ENCODE data around the gene PECR.

PECR gene

DNA sequence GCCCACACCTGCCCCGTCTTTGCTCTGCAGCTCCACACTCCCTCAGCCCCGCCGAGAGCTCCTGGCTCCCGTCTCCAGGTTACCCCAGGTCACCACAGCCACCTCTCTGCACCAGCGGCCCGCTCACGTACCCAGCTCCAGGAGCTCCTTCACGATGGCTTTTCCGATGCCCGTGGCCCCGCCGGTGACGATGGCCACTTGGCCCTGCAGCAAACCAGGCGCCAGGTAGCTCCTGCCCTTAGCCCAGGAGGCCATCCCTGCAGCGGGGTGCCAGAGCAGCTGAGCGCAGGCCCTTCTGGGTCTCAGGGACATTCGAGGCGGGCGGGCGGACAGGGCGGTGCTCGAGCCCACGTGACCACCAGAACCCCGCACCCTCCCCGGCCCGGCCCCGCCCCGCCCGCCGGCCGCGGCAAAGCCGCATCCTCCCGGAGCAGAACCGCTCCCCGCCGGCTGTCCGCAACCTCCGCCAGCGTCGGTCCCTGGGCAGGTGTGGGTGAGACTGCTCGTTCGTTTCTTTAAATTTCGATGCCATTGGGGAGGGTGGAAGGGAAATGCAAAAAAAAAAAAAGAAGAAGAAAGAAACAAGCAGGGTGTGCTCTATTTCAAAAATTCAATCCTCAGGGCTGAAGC is at the start of gene PECR, which contains the start of gene TMEM169:
Gene PECR, minus strand, starts transcription at position 323 of the 630 bp plus-strand sequence. Its CDS starts 68 bp downstream, at position 255.
Gene TMEM169, plus strand, starts transcription at position 433 of the 630 bp plus-strand sequence. CDS start 14,045 bp downstream, outside the sequence.
- no peak for DNase-seq (ENCODE audit: low read depth)

DNA sequence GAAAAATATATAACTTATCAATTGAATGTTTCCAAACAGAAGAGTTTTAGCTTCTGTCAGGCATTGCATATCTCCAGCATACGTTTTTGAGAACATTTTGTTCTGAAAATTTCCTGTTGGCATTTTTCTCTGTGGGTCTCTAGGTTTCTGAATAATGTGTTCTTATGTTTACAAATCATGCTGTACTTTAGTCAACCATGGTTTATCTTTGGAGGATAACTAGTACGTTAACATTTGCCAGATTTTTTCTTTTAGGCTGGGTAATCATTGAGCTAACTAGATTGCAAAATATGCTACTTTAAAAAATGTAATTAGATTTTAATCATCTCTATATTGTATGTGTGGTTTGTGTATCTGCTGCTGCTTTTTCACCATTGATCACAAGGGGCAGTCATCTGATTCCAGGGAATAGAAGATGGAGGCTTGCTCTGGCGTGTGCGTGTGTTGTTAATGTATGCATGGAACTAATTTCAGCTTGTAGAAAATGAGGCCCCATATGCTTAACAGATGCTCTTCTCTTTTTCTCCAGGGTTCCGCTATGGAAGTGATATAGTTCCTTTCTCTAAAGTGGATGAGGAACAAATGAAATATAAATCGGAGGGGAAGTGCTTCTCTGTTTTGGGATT is 48.9 kb upstream of the PECR start:
- DNase-seq (ENCODE audit: low read depth): no peak

DNA sequence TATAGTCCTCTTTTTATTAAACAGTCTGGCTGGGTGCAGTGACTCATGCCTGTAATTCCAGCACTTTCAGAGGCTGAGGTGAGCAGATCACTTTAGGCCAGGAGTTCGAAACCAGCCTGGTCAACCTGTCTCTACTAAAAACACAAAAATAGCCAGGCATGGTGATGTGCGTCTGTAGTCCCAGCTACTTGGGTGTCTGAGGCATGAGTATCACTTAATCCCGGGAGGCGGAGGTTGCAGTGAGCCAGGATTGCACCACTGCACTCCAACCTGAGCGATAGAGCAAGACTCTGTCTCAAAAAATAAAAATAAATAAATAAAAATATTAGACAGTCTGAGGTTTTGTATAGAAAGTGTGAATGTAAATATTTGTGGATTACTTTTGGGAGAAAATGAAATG is 45.3 kb upstream of the PECR start:
- DNase-seq (ENCODE audit: low read depth): no peak

DNA sequence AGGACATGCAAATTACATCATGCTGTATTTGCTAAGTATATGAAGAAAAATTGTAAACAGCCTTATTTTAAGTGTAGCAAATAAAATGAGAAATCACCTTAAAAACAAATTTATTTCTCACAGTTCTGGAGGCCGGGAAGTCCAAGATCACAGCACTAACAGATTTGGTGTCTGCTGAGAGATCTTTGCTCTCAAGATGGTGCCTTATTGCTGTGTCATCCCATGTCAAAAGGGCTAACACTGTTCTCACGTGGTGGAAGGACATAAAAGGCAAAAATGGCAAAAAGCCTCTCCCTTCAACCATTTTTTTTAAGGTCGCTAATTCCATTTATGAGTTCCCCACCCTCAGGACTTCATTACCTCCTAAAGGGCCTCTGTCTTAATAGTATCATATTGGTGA is 39.6 kb upstream of the PECR start:
- no peak for DNase-seq (ENCODE audit: low read depth)

DNA sequence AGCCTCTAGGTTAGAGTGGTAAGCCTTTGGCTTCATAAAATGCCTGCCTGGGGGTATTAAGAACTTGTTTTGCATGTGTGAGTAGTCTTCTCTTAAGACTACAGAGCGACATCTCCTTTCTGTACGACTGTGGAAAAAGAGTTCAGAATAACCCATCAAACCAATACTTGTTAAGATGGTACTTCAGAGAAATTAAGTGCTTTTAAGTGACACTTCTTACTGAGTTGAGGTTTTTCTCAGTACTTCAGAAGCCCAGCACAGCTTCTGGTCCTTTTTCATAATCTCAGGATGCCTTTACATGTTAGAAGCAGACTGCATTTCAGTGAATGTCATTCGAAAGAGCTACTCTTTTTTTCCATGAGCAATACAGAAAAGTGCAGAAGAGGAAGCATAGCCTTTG is 38.4 kb upstream of the PECR start:
- DNase-seq (ENCODE audit: low read depth): no peak

DNA sequence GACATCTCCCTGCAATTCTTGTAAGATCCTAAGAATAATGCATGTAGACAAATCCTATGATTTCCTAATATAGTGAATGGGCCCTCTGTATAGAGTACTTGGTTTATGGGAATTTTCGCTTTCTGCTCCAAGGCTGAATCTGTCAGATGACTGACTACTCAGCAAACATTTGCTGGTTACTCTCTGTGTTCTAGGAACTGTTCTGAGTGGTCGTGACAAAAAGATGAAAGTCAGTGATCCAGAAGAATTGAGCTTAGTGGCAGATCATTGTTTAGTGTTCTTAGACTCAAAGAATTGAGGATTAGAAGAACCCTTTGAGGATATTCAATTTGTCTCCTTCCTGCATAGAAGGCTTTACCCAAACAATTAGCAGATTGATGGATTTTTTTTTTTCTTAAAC is 37.5 kb upstream of the PECR start:
- DNase-seq (ENCODE audit: low read depth): no peak

DNA sequence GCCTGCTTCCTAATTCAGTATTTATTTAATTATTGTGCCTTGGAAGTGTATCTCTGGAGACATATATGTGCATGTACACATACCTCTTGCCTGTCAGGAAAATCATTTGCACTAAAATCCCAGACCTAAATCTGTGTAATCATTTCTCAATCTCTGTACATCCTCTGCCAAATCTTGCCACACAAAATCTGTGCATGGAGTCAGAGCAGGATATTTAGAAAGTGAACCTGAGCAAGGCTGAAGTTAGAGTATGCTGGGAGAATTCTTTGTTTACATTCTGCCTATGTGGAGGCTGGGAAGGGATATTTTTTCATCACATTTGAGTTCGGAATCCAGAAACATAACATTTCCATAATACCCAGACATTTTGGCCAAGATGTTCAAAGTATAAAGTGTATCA is 36.9 kb upstream of the PECR start:
- no peak for DNase-seq (ENCODE audit: low read depth)

DNA sequence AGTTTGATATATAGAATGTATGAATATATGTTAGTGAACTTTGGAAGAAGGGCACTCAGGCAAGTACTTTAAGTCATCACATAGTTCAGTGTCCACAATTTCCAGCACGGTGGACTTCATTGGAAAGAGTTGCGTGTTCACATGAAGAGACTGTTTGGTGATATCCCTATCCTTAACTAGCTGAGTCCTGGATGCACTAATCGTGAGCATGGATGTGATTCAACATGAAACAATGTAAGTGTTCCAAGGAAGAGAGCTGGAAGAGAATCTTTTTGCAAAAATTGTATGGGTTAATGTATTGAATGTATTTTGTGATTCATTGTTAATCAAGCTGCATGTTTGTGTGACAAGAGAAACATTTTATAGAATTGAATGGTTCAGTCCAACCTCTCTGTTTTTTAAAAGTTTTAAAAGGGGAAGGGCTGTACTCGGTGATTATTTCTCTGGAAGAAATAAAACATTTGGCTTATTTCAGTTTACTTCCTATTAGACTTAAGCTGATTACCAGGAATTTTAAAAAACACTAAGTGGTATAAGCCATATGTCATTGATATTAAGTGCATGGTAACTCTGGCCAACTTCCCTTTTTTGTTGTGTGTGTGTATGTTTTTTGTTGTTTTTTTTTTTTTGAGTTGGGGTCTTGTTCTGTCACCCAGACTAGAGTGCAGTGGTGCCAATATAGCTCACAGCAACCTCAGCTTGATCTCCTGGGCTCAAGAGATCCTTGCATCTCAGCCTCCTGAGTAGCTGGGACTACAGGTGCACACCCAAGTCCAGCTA is 36.1 kb upstream of the PECR start:
- no peak for DNase-seq (ENCODE audit: low read depth)

DNA sequence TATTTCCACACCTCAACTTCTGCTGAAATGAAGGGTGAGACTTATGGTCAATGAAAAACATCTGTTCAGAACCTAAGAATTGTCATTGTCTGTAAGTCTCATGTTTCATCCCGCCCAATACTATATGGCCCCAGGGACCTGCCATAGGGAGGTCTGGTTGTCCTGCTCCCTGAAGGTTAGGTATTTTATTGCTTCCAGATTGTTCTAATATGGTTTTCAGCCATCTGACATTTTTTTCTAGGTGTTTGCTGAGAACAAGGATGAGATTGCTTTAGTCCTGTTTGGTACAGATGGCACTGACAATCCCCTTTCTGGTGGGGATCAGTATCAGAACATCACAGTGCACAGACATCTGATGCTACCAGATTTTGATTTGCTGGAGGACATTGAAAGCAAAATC is 34.8 kb upstream of the PECR start:
- DNase-seq (ENCODE audit: low read depth): no peak

DNA sequence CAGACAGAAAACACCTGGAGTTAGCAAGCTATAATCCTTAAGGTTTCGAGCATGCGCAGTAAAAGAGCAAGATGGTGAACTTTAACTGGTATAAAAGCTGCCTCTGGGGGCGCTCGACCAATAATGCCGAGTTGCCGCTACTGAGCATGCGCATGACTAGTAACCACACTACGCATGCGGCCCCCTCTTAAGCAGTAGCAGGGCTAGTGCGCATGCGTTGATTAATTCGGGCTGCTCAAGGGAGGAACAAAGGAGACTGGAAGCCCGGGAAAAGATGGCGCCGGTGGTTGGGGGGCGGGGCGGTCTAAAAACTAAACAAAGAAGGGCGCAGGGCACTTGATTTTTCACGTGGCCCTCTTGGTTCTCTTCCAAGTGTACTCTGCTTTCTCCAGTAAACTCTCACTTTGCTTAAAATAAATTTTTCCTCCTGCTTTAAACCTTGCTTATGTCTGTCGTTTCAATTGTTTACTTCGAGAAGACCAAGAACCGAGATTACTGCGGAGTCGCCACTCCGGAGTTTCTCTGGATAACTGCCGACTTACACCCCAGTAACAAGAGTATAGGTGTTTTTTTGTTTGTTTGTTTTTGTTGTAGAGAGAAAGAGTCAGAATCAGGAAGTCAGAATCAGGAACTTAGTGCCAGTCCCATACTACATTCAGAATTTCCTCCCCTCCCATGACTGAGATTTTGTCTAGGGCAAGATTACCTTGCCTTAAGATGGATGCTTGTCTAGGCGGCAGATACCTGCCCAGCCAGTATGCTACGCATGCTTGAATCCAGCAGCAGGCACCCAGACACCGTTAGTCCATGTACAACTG is 33.3 kb upstream of the PECR start:
- DNase-seq (ENCODE audit: low read depth): peak; percentile 99

DNA sequence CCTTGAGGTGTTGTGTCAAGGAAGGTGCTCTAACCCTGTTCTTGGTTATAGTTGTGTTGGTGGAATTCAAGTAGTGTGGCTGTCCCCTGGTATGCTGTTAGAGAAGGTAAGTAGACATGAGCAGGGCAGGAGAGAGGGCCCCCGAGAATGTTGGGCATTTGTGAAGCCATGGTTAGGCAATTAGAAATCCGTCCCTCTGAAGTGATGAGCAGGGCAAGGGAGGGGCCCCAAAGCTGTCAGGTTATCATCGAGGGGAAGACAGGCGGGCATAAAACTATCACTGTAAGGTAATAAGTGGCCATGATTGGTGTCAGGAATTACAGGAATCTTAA is 32.7 kb upstream of the PECR start:
- DNase-seq (ENCODE audit: low read depth): no peak

DNA sequence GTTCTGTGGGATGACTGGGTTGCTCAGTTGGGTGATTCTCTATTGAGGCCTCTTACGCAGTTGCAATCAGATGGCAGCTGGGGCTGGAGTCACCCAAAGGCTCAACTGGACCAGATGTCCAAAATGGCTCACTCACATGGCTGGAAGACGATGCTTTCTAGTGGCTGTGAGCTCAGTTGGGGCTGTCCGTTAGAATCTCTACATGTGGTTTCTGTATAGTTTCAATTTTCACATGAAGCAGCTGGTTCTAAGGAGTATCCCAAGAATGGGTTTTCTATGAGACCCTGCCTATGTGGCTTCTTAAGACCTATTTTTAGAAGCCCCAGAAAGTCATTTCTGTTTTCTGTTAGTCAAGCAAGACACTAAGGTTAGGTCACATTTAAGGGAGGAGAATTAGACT is 32.0 kb upstream of the PECR start:
- DNase-seq (ENCODE audit: low read depth): no peak

DNA sequence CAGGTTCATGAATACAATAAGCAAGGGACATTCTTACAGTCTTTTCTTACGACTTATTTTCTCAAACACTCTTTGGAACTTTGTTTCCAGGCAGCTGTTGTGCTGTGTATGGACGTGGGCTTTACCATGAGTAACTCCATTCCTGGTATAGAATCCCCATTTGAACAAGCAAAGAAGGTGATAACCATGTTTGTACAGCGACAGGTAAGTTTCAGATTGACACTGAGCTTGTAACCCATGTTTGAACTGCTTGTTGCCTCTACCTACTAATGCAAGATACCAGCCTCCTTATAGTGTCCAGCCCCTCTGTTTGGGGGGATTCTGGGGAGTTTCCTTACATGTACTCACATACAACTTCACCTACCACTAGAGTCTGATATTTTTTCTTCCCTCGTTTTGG is 31.3 kb upstream of the PECR start:
- no peak for DNase-seq (ENCODE audit: low read depth)

DNA sequence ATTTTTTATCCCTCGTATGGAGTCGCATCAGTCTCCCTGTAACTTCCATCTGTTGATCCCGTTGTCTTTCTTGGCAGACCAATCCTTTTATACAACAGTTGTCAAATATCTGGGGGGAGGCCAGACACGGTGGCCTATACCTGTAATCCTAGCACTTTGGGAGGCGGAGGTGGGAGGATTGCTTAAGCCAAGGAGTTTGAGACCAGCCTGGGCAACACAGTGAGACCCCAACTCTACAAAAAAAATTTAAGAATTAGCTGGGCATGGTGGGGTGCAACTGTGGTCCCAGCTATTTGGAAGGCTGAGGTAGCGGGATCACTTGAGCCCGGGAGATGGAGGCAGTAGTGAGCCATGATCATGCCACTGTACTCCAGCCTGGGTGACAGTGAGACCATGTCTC is 29.5 kb upstream of the PECR start:
- DNase-seq (ENCODE audit: low read depth): no peak

DNA sequence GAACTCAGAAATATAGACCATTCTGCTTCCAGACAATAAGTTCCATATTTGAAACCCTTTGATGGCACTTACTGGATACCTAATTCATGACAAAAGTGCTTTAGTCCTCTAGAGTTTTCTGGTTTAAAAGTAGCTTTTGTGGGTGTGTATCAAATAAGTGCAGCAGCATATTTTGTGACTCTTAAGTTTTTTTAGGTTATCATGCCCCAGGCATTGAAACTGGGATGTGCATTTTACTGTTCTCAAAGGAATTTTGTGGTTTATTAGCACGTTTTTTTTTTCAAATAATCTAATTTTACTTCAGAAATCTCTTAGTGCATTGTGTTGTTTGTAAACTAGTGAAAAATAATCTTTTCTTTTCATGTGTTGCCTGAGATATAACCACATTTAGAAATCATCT is 29.0 kb upstream of the PECR start:
- DNase-seq (ENCODE audit: low read depth): no peak

DNA sequence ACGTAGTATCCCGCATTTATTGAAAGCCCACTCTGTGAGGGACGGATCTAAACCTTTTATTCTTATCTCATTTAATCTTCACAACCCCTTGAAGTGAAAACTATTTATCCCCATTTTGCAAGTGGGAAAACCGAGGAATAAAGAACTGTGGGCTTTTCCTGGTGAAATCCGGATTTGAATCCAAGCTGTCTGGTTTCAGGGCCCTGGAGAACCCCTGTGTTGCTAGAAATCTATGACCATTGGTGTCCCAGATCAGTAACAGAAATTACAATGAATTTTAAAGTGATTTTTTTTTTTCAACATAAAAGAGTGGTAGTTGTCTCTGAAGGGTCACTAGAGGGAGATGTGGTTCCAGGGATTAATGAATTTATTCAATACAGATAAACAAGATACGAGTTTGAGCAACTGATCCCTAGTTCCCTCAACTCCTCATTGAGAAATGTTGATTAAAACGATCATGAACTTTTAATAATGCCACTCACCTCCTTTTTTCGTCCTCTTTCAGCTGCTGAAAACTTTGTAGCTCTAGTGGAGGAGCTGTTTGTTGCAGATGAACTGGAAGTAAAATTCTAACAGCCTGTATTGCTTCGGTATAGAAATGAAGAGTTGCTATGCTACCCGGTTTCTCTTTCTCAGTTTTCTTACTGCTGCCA is 28.5 kb upstream of the PECR start:
- peak; percentile 40 for DNase-seq (ENCODE audit: low read depth)

DNA sequence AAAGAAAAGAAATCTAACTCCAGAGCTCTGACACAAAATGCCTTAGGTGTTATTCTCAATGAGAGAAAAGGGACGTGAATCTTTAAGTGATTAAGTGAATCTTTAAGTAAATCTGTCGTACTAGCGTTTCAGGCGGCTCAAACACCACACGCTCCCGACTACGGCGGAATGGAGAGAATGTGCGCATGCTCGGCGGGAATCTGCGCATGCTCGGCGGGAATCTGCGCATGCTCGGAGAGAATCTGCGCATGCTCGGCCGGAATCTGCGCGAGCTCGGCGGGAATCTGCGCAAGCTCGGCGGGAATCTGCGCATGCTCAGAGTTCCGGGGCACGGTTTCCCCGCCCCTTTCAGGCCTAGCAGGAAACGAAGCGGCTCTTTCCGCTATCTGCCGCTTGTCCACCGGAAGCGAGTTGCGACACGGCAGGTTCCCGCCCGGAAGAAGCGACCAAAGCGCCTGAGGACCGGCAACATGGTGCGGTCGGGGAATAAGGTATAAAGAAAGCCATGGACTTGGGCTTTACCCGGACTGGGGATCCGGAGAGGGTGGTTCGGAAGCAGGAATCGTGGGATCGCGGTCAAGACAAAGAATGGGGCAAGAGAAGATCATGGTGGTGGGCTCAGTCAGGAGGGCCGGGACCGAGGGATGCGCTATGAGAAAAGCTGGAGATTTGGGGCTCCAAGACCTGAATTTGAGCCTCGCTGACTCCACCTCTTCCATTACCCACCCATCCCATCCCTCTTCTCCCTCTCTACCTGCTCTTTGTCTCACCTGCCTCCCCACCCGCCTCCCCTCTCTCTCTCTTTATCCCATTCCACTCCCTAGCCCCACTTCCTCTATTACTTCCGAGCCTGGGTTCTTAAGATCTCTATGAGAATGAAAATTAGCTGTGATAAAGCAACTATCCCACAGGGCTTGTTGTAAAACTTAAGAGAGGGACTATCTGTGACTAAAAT is 27.6 kb upstream of the PECR start, which contains the start of gene XRCC5:
Gene XRCC5, plus strand, starts transcription at position 382 of the 955 bp plus-strand sequence. Its CDS starts 89 bp downstream, at position 471.
- peak; percentile 95 for DNase-seq (ENCODE audit: low read depth)

DNA sequence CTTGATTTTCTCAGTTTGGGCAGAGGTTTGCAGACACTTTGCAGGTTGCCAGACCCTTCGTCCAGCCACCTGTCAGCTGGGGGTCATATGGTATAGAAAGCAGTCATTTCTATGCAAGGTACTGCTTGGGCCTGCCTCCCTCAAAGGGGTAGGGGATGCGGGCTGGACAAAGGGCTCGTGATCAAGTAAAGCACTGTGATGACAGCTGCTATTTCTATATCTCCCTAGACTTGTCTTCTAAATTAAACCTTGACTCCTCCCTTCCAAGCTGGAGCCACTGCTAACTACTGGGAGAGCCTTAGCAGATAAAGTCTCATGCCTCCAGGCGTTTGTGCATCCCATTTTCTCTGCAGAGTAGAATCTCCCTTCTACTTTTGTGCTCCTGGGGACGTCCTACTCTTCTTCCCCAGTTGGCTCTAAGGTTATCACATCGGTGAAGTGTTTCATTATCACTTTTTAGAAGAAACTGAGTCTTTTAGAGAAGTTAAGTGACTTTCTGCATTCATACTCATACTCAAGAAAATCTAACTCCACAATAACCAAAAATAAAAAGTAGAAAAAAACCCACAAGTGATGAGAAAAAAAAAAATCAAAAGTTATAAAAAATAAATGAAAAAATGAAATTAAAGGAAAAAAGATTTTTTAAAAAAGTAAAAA is 26.8 kb upstream of the PECR start:
- no peak for DNase-seq (ENCODE audit: low read depth)

DNA sequence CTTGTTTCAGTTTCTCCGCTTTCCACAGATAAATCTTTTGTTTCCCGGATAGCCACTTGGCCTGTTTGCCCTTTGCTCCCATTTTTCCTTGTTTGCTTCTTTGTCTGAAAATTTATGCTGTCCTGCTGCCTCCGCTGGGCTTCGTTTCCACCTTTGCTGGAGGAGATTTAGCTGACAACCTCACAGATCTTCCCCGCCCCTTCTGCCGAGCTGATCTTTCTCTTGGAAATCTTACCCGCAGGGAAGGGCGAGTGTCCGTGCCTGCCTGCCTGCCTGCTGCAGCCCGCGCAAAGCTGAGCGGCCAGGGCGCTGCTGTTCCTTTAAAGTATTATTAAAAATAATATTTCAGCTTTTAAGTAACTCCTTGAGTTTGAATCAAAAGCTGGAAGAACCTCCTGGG is 26.2 kb upstream of the PECR start:
- DNase-seq (ENCODE audit: low read depth): no peak

DNA sequence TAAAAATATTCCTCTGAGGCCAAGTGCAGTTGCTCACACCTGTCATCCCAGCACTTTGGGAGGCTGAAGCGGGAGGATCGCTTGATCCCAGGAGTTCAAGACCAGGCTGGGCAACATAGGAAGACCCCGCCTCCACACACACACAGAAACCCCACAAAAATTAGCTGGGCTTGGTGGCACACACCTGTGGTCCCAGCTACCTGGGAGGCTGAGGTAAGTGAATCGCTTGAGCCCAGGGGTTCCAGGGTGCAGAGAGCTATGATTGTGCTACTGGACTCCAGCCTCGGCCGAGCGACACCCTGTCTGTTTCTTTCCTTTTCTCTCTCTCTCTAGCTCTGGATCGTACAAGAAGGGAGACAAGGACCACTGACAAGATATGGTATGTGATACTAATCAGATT is 25.7 kb upstream of the PECR start:
- no peak for DNase-seq (ENCODE audit: low read depth)
